SK-N-MC (cell line): ENCODE measurements around the gene ROPN1.

Source experiments
- DNase-seq: peaks from one replicate; pipeline ENCODE4 v3.0.0-alpha.2; 2011; ENCODE audit warnings: low read depth, low spot score
- H3K27ac ChIP-seq: fragments of 200-600 bp; sonication (generic); 2 replicates; pipeline ENCODE4 v1.5.1; 2016; ENCODE audit warnings: mixed run types
- H3K36me3 ChIP-seq: fragments of 200-600 bp; sonication (generic); 2 replicates; pipeline ENCODE4 v1.6.1; 2017; ENCODE audit warnings: antibody characterized with exemption, low read length, mixed read lengths; ENCODE audit not compliant: insufficient read depth
- H3K4me3 ChIP-seq: fragments of 200-600 bp; sonication (generic); 2 replicates; pipeline ENCODE4 v1.5.1; 2016
- H3K9ac ChIP-seq: fragments of 200-600 bp; sonication (generic); 2 replicates; pipeline ENCODE4 v1.8.0; 2017; ENCODE audit warnings: mixed run types, mixed read lengths; ENCODE audit not compliant: insufficient read length
- H3K9me3 ChIP-seq: fragments of 200-600 bp; sonication (generic); 2 replicates; pipeline ENCODE4 v1.6.1; 2017; ENCODE audit warnings: low read depth, mild to moderate bottlenecking, antibody characterized with exemption, low read length, moderate library complexity, mixed read lengths
- EZH2 ChIP-seq: fragments of 200-600 bp; sonication (generic); IDR thresholded peaks from one replicate; pipeline ENCODE4 v1.6.1; 2017; ENCODE audit warnings: antibody characterized with exemption
- FOXP2 ChIP-seq: optimal IDR thresholded peaks from 2 replicates; pipeline ENCODE3; 2011; ENCODE audit warnings: mild to moderate bottlenecking, moderate library complexity; ENCODE audit not compliant: insufficient read depth; ENCODE audit errors: extremely low read length, control extremely low read depth
- POLR2AphosphoS5 ChIP-seq: IDR thresholded peaks from 2 replicates; pipeline ENCODE4 v1.6.1; 2012; ENCODE audit warnings: mild to moderate bottlenecking, low read depth, low read length, borderline replicate concordance

ROPN1 gene

DNA sequence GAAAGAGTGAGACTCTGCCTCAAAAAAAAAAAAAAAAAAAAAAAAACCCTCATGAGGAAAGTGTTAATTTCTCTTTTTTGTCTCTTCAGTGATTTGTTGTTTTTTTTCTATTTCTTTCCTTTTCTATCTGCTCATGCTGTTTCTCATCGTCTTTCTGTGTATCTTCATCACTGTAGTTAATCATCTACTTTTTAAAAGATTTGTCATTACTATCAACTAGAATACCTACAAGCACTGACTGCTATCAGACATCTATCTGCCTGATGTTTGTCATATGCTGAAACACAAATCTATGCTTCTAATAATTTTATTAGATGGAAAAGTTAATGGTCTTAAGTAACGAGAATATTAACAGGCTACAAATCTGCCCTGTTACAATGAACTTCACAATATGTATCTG is 57.7 kb downstream of the ROPN1 start:
- H3K36me3 ChIP-seq, result peaks cover 89% of the 10 kb centered on the region
- no peak overlapping the region for H3K4me3 ChIP-seq
- no peak for TF ChIP-seq FOXP2
- TF ChIP-seq EZH2, result no peak
- TF ChIP-seq POLR2AphosphoS5, result no peak
- no peak overlapping the region for H3K9ac ChIP-seq
- H3K27ac ChIP-seq, result no peak overlapping the region
- no peak for DNase-seq
- no peaks in the 10 kb centered on the region for H3K9me3 ChIP-seq

- H3K36me3 ChIP-seq, result peaks cover 85% of the 10 kb centered on the region
- no peak overlapping the region for H3K9ac ChIP-seq
- H3K4me3 ChIP-seq, result no peak overlapping the region
- DNase-seq, result no peak
- TF ChIP-seq EZH2 (no peak), POLR2AphosphoS5 (no peak), FOXP2 (no peak)
- H3K27ac ChIP-seq, result peak overlapping the region; percentile 35; the same call in 1 of the 2 replicates
- no peaks in the 10 kb centered on the region for H3K9me3 ChIP-seq
Observed at GRCh38 chr3:123930445-123930844, 61.5 kb downstream of the ROPN1 start.

DNA sequence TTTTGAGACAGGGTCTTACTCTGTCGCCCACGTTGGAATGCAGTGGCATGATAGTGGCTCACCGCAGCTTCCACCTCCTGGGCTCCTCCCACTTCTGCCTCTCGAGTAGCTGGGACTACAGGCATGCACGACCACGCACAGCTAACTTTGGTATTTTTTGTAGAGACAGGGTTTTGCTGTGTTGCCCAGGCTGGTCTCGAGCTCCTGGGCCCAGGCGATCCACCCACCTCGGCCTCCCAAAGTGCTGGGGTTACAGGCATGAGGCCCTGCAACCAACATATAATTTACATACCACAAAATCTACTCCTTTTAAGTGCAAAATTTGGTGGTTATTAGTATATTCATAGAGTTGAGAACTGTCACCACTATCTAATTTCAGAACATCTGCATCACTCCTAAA is 62.6 kb downstream of the ROPN1 start:
- no peak for DNase-seq

DNA sequence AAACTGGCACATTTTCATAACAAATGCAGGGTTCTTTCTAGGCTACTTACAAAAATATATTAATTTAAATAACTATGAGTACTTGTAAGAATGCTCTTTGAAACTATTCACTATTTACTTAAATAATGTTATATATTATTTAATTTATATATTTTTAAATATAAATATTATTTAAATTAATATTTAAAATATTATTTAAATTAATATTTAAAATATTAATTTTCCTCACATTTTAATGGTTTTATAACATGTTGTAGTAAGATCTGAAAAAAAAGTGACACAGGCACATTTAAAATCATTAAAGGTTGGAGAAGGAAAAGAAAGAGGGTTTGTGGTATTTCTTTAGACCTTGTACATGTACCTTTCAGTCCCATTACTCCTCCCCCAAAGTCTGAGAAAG is 65.5 kb downstream of the ROPN1 start:
- Histone ChIP-seq H3K9me3 (peaks cover 10% of the 10 kb centered on the region), H3K9ac (no peak overlapping the region), H3K27ac (no peak overlapping the region), H3K4me3 (no peak overlapping the region), H3K36me3 (peaks cover 90% of the 10 kb centered on the region)
- no peak for DNase-seq
- TF ChIP-seq EZH2 (no peak), POLR2AphosphoS5 (no peak), FOXP2 (no peak)

More for the DNA sequence above, 62.6 kb downstream of the ROPN1 start:
- no peaks in the 10 kb centered on the region for H3K9me3 ChIP-seq
- no peak overlapping the region for H3K9ac ChIP-seq
- no peak for TF ChIP-seq EZH2
- TF ChIP-seq FOXP2, result no peak
- no peak for TF ChIP-seq POLR2AphosphoS5
- peaks cover 86% of the 10 kb centered on the region for H3K36me3 ChIP-seq
- no peak overlapping the region for H3K4me3 ChIP-seq
- no peak overlapping the region for H3K27ac ChIP-seq

GRCh38 chr3:123920868-123921267 is 71.1 kb downstream of the ROPN1 start:
- TF ChIP-seq POLR2AphosphoS5, result no peak
- no peak for TF ChIP-seq EZH2
- no peak for DNase-seq
- Histone ChIP-seq H3K4me3 (no peak overlapping the region), H3K27ac (no peak overlapping the region), H3K36me3 (peaks cover 87% of the 10 kb centered on the region), H3K9ac (no peak overlapping the region), H3K9me3 (peaks cover 17% of the 10 kb centered on the region)

DNA sequence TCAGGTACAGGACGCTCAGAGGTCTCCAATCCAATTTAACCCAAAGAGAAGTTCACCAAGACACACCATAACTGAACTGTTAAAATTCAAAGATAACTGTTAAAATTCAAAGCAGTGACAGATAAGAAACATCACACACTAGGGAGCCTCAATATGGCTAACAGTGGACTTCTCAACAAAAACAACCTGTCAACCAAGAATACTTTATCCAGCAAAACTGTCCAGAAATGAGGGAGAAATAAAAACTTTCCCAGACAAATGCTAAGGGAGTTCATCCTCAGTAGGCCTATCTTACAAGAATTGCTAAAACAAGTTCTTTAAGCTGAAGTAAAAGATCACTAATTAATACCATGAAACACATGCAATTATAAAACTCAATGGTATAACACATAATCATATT is 71.5 kb downstream of the ROPN1 start:
- no peak overlapping the region for H3K27ac ChIP-seq
- H3K4me3 ChIP-seq, result no peak overlapping the region
- DNase-seq, result no peak
- no peak for TF ChIP-seq FOXP2
- no peak for TF ChIP-seq POLR2AphosphoS5
- TF ChIP-seq EZH2, result no peak
- no peak overlapping the region for H3K9ac ChIP-seq
- peaks cover 84% of the 10 kb centered on the region for H3K36me3 ChIP-seq
- H3K9me3 ChIP-seq, result peaks cover 17% of the 10 kb centered on the region

DNA sequence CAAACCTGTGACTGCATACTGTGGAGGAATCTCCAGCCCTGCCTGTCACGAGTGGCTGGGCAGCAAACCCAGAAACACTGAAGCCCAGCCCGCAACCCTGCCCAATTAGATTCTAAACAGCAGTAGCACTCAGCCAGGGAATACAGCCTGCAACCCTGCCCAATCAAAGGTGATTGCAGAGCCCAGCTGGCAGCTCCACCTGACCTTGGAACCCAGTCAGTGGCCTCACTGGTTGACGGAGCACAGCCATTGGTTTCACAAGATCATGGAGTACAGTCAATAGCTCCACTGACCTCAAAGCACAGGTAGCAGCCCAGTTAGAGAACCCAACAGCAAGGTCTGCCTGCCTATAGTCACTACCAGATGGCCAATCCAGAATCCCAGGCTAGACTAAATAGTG is 72.6 kb downstream of the ROPN1 start:
- no peak for DNase-seq
- no peak overlapping the region for H3K9ac ChIP-seq
- TF ChIP-seq FOXP2 (no peak), EZH2 (no peak), POLR2AphosphoS5 (no peak)
- no peak overlapping the region for H3K4me3 ChIP-seq
- H3K27ac ChIP-seq, result no peak overlapping the region
- peaks cover 17% of the 10 kb centered on the region for H3K9me3 ChIP-seq
- peaks cover 84% of the 10 kb centered on the region for H3K36me3 ChIP-seq
